GM21360 (cell line): ENCODE results near the gene ZC3H12D.
"Not testable (repeated sequence)": the region's sequence is repeated elsewhere in the genome, so short reads cannot be mapped to it uniquely, and the experiment has no call there.

Source experiments
- ATAC-seq: cut with Tn5 transposase; IDR thresholded peaks from one replicate; pipeline ENCODE4 v1.9.1; 2021; ENCODE audit warnings: mild to moderate bottlenecking, moderate library complexity; ENCODE audit not compliant: unreplicated experiment

ZC3H12D gene

DNA sequence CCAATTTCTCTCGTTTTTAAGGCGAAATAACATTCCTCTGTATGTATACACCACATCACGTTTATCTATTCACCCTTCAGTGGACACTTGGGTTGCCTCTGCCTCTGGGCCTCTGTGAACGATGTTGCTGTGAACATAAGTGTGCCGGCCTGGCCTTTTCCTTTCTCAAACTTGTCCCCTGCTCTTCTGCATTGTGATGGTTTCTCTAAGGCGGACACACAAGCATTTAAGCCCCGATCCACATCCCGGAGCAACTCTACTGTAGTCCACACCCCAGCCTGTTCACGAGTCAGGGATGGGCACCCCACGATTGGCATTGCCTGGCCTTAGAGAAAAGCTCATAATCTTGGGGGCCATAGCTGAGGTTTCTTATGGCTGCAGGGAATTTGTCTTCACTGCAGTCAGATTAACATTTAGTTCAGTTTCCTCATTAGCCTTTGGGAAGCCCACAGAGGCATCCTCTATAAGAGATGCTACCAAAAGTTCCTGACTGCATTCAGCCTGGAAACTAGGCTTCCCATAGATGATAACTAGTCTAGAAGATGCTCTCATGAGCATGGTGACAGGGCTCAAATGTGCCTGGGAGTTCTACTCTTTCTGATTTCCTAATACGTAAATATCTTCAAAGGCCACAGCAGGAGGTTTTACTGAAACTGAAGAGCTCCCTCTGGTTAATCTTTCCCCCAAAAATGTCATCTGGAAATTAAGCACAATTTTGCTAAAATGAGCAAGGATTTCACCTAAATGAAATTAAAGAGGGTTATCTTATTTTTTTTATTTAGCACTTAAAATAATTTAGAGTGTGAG, 762 bp downstream of the ZC3H12D start:
- no peak for ATAC-seq

DNA sequence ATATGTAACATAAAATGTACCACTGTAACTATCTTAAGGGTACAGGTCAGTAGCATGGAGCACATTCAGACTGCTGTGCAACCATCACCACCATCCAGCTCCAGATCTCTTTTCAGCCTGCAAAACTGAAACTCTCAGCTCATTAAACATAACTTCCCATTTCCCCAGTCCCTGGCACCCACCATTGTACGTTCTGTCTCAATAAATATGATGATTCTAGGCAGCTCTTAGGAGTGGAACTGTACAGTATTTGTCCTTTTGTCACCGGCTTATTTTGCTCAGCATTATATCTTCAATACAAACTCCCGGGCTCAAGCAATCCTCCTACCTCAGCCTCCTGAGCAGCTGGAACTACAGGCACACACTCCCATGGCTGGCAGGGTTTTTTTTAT, 1.5 kb downstream of the ZC3H12D start:
- no peak for ATAC-seq

DNA sequence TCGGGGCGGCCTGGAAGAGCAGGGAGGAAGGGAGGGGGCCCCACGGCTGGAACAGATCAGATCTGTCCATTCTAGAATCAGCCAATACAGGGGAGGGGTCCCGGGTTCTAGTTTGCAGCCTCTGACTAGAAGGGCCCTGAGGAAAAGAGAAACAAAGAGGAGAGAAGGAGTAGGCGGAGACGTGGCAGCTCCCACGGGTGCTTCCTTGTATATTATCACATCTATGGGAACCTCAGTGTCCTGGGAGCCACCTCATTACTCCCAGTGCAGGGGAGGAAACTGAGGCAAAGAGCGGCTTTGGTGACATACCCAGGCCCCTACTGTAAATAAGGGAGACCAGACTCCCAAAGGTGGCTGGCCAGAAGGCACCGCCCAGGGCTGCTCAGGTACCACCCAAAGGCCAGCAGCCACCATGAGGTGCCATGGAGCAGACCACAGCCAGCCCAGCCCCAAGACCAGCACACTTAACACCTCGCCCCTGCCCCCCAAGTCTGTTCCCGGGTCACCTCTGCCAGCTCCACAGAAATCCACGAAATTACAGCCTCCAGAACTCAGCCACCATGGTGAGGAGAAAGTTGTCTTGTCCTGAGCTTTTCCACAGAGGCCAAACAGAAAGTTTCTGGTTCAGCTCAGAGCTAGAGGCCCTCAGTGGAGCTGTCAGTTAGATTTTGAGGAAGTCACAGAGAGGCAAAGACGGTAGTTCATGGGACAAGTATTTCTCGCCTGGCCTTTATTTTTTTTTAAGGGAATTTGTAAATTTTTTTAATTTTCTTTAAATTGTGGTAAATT, 2.1 kb downstream of the ZC3H12D start:
- no peak for ATAC-seq

DNA sequence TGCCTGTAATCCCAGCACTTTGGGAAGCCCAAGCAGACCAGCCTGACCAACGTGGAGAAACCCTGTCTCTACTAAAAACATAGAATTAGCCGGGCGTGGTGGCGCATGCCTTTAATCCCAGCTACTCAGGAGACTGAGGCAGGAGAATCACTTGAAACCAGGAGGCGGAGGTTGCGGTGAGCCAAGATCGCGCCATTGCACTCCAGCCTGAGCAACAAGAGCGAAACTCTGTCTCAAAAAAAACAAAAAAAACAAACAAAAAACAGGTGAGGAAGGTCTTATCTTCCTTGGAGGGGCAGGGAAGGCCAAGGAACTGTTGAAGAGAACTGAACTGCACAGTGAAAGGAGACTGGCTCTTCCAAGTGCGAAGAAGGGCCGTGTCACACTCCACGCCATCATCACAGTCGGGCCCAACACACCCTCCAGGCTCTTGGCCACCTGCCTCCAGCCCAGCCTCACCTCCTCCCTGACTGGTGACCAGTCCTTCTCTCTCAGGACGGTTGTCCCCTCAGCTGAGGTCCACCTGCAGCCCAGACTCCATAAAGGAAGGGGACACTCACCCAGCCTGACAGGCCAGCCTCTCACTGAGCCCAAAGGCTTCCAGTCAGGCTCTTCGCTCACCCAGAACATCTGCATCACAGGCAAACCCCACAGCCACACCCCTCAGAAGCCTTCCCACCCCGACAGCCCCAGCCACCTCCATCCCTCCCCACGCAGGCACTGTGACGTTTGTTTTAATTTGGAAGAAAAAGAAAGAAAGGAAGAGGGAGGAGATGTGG, 4.1 kb downstream of the ZC3H12D start:
- ATAC-seq = no peak

DNA sequence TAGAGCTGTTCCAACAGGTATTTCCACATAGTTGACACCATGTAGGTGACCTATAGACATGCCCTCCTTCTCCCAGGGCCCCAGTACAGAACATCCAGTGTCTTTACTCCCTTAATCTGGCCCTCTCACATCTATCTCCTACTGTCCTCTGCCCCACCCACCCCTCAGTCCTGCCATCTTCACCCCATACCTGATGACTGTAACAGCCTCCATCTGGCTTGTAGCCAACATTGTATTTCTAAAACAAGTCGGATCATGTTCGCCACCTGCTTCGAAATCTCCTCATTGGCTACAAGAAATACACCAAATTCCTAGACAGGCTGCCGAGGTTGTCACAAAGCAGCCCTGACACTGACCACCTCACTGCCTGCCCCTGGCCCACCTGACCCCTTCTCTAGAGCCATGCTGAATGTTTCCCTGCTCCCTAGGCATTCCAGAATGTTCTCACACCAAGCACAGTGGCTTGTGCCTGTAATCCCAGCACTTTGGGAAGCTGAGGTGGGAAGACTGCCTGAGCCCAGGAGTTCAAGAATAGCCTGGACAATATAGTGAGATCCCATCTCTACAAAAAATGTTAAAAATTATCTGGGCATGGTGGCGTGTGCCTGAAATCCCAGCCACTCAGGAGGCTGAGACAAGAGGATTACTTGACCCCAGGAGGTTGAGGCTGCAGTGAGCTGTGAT, 6.0 kb downstream of the ZC3H12D start:
- ATAC-seq = no peak

DNA sequence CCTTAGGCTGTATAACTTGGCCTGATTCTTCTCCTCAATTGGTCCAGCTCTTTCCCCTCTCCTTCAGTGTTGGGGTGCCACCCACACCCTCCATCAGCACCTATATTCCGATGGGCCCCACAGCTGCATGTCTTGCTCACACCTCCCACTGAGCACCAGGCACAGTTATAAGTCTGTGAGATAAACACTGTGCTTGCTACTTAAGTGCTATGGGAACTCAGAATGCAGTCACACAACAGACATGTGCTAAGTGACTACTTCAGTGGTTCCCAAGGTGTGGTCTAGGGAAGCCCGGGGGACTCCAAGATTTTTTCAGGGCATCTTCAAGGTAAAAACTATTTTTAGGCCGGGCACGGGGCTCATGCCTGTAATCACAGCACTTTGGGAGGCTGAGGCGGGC, 7.3 kb downstream of the ZC3H12D start:
- ATAC-seq = no peak

DNA sequence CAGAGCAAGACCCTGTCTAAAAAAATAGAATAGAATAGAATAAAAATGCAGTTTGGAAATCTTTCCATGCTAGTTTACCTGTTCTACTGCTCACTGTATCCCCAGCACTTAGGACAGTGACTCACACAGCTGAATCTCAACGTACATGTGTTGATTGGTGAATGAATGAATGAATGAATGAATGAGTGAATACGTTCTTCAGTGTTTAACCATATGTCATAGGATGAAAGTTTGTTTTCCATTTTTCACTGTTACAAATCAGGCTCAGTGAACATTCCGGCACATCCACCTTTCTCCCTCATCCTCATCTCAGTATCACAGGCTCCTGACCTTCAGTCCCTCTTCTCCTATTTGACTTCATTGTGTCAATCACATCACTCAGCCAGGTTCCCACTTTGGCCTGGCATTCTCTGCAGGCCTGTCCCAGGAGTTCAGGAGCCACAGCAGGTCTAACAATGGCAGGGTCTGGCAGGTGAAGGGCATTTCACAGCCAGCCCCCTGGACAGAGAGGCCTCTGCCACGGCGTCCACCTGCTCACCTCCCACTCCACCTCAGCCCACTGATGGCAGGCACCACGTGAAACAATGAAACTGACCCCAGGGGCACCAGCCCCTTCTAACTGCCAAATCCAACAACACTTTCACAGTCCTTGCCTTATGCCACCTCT, 7.9 kb downstream of the ZC3H12D start:
- ATAC-seq = no peak

DNA sequence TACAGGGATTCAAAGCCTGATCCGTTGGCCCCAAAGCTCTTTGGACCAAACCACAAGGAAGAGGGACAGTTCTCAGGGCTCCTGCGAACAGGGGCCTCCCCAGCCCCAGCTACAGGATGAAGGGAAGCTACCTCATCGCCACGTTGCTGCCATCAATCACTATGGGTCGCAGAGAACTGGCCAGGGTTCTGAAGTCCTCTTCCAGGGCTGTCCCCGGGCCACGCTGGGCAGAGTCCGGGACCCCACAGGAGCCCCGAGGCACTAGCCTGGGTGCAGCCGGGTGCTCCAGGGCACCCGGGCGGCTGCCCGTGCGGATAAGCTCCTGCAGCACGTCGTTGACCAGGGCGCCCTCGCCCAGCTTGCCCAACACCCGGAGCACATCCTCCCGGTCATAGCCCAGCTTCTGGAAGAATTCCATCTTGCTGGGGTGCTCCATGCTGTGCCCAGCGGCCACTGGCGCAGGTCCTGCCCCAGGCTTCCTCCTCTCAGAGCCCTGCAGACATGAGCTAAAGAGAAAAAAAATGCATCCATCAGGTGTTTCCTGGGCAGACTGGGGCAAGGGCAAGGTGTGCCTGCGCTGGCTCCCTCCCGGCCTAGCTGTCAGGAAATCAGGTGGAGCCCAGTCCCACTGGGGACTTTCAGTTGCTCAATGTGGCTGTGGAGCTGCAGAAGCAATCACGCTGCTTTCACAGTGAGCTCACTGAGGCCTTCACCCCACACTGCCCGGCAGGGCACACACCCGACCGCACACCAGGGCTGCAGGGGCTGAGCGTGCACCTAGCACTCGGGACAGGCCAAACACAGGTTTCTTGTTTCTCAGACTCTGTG, 10.5 kb downstream of the ZC3H12D start:
- no peak for ATAC-seq

DNA sequence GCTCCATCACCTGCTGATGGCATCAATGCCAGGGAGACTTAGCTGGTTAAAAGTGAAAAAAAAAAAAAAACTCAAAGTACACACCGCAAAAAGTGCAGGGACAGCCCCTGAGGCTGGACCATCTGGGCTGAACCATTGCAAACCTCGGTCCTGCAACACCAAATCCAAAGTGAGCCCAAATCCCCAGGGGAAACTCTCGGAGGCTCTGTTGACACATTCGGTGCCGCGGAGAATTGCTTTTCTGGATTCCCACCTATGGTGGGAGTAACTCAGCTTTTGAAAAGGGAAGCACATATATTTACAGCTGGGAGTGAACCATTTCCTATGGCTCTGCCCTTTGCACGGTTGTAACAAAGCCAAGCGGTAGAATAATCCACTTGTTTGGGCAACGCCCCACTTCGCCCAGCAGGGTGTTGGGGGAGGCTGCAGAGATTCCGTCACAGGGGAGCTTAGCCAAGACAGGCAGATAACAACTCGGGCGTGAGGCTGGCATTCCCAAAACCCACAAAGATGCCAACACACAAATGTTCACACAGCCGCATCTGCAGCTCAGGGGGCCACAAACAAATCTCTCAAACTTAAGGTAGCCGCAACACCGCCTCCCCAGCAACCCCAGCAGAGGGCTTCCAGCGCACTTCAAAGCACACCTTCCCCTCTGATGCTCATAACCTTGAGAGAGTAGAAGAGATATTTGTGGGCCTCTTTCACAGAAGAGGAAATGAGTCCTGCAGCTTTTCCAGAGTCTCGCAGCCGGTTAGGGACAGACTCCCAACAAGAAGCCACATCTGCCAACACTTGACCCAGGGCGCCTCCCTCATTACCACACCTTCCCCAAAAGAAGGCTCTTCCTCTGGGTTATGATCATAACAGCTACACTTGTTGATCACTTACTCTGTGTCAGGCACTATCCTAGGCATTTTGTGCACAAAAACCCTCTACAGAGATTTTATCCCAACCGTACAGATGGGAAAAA, 11.4 kb downstream of the ZC3H12D start:
- no peak for ATAC-seq

DNA sequence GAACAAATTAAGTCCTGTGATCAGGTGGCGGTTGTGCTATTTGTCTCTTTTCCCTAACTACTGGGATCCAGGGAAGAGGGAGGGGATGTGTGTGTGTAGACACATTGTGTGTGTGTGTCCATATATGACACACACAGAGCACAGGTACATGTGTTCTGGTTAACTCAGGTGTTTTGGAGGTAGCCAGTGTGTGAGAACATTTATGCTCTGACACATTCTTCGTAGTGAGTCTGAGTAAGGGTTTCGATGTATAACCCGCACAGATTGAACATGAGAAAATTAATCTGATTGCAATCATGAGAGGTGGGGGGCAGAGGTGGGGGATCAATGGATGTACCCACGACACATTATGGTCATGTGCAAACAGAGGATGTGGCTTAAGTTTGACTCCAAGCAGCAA, 12.6 kb downstream of the ZC3H12D start:
- no peak for ATAC-seq

DNA sequence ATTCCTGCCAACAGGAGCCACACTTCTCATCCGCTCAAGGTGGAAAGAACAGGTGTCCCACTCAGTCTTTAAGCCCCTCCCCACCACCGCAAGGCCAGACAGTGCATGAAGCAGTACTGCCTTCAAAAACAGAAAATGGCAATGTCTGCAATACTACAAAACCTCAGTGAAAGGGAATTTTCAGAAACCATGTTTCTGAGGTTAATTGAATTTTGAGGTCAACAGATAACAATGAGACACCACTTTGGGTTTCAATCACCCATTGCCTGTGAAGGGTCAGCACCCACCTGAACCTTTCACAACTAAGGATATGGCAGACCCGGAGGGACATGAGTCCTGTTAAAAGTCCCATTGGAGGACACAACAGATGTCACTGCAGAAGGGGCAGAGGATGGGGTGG, 13.0 kb downstream of the ZC3H12D start:
- peak; percentile 24 for ATAC-seq

DNA sequence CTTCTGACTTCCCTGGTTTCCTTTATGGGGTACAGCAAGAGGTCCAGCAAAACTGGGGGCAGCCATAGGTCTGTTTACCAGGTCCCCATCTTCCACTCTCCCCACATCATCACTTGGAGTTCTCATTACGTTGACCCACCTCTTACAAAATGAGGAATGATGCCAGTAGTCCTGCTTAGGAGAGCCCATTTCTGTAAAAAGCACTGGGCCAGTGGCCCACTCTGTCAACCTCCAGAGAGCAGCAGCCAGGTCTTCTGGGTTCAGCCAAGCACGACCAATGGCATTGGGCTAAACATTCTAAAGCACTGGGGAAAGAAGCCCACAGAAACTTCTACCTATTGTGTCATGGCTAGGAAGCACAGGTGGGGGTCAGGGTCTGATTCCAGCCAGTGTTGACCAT, 13.9 kb downstream of the ZC3H12D start:
- ATAC-seq = no peak

DNA sequence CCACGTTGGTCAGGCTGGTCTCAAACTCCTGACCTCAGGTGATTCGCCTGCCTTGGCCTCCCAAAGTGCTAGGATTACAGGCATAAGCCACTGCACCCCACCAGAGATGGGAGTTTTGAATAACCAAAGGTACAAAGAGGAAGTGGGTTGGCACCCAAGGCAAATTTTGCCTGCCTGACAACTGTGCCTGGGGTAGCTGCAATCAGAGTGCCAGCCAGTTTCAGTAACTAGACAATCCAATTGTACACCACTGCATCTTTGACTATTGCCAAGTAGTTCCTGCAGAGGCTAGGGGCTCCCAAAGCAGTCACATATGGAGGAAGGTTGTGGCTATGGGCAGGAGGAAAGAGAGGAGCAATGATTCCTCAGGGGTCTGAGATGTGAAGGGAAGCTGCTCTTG, 16.6 kb downstream of the ZC3H12D start:
- no peak for ATAC-seq

DNA sequence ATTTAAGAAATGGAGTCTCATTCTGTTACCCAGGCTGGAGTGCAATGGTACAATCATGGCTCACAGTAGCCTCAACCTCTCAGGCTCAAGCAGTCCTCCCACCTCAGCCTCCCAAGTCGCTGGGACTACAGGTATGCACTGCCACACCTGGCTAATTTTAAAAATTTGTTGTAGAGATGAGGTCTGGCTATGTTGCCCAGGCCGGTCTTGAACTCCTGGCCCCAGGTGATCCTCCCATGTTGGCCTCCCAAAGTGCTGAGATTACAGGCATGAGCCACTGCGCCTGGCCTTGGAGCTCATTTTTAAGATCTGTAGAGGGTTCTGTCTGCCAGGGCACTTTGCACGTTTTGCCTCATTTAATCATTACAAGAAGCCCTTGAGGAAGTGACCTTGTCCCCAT, 17.5 kb downstream of the ZC3H12D start:
- no peak for ATAC-seq

DNA sequence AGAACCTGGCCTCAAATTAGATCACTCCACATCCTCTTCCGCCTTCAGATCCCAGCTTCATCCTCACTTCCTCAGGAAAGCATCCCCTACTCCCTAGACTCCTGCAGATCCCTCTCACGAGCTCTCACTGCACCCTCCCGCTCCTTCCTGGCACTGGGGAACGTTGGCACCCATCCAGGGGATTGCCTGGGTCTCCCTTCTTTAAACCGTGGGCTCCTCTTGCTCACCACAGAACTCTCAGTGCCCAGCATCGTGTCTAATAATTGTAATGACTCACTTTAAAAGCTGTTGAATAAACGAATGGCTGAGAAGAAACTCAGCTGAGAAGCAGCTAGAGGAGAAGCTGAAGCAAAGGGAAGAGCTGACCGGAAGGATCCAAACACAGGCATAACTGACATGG, 20.4 kb downstream of the ZC3H12D start:
- no peak for ATAC-seq

DNA sequence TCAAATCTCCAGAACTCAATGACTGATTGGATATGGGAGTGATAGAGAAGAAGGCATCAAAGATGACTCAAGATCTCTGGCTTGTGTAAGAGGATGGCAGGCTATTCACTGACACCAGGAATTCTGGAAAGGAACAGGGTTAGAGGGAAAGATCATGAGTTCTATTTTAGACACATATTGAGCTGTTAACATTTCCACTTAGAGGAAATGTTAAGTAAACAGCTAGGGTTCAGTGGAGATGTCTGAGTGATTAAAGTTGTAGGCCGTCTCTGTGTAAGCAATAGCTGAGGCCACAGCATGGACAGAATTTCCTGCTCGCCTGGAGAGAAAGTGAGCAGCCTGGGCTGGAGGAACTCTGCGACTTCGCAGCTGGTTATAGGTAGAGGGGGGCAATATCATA, 21.0 kb downstream of the ZC3H12D start:
- ATAC-seq = no peak

DNA sequence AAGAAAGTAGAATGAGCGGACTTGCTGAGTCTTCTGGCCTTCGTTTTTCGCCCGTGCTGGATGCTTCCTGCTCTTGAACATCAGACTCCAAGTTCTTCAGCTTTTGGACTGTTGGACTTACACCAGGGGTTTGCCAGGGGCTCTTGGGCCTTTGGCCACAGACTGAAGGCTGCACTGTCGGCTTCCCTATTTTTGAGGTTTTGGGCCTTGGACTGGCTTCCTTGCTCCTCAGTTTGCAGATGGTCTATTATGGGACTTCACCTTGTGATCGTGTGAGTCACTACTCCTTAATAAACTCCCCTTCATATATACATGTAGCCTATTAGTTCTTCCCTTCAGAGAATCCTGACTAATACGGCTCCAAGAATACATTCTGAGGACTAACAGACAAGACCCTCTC, 22.1 kb downstream of the ZC3H12D start:
- ATAC-seq = not testable (repeated sequence)

DNA sequence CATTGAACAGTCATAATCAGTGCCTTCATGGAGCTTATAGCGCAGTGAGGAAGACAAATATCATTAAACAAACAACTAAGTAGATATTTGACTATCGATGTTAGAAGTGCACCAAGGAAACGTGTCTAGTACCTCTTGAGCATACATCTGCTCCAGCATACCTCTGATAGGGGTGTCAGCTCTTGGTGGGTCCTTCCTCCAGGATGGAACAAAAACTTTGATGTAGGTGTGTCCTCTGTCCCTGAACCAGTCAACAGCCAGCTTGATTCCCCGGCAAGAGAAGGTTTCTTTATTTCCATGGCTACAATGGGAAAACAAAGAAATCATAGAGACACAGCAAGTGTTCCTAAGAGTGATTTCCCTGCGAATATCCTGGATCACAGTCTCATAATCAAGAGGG, 23.1 kb downstream of the ZC3H12D start:
- ATAC-seq = no peak
